DMS114 treated with DMSO at 0.1 percent for 48 hours (cell line): ENCODE results near the gene FASTKD3.

ENCODE experiments used
- DNase-seq: peaks from one replicate; lab custom pipeline; 2025; ENCODE audit not compliant: unreplicated experiment; lab: John Stamatoyannopoulos, UW

Gene FASTKD3

GRCh38 chr5:7881816-7882215, 13.0 kb upstream of the FASTKD3 start:
- no peak for DNase-seq

GRCh38 chr5:7881091-7881490, 12.3 kb upstream of the FASTKD3 start:
- no peak for DNase-seq

- DNase-seq = no peak
Measured at GRCh38 chr5:7878381-7878873, 9.6 kb upstream of the FASTKD3 start.

GRCh38 chr5:7877851-7878250, 9.0 kb upstream of the FASTKD3 start:
- no peak for DNase-seq

- DNase-seq = no peak
Measured at GRCh38 chr5:7876867-7877266, 8.0 kb upstream of the FASTKD3 start.

- no peak for DNase-seq
Measured at GRCh38 chr5:7875151-7875550, 6.3 kb upstream of the FASTKD3 start.

GRCh38 chr5:7874639-7875038, 5.8 kb upstream of the FASTKD3 start:
- DNase-seq = no peak

- DNase-seq = no peak
Measured at GRCh38 chr5:7873216-7873615, 4.4 kb upstream of the FASTKD3 start.

- DNase-seq = no peak
Measured at GRCh38 chr5:7872517-7873130, 3.8 kb upstream of the FASTKD3 start.

- no peak for DNase-seq
Measured at GRCh38 chr5:7871653-7872052, 2.8 kb upstream of the FASTKD3 start.

- DNase-seq = no peak
Measured at GRCh38 chr5:7869474-7870136, 774 bp upstream of the FASTKD3 start.

- no peak for DNase-seq
Measured at GRCh38 chr5:7868427-7868772, 431 bp downstream of the FASTKD3 start.

GRCh38 chr5:7867260-7867659, 1.6 kb downstream of the FASTKD3 start:
- no peak for DNase-seq

- DNase-seq = no peak
Measured at GRCh38 chr5:7866196-7866595, 2.6 kb downstream of the FASTKD3 start.

GRCh38 chr5:7857926-7858632, 10.8 kb downstream of the FASTKD3 start:
- DNase-seq = no peak

GRCh38 chr5:7857361-7857760, 11.5 kb downstream of the FASTKD3 start:
- DNase-seq = no peak

GRCh38 chr5:7856855-7857254, 12.0 kb downstream of the FASTKD3 start:
- DNase-seq = peak; percentile 30

GRCh38 chr5:7855611-7856010, 13.2 kb downstream of the FASTKD3 start:
- no peak for DNase-seq

GRCh38 chr5:7852988-7853387, 15.8 kb downstream of the FASTKD3 start:
- DNase-seq = no peak

GRCh38 chr5:7852542-7852941, 16.3 kb downstream of the FASTKD3 start:
- no peak for DNase-seq

- no peak for DNase-seq
Measured at GRCh38 chr5:7851617-7852289, 17.1 kb downstream of the FASTKD3 start.

- DNase-seq = no peak
Measured at GRCh38 chr5:7851240-7851592, 17.6 kb downstream of the FASTKD3 start.
